ENCODE measurements around the gene NACC1.

Gene NACC1

DNA sequence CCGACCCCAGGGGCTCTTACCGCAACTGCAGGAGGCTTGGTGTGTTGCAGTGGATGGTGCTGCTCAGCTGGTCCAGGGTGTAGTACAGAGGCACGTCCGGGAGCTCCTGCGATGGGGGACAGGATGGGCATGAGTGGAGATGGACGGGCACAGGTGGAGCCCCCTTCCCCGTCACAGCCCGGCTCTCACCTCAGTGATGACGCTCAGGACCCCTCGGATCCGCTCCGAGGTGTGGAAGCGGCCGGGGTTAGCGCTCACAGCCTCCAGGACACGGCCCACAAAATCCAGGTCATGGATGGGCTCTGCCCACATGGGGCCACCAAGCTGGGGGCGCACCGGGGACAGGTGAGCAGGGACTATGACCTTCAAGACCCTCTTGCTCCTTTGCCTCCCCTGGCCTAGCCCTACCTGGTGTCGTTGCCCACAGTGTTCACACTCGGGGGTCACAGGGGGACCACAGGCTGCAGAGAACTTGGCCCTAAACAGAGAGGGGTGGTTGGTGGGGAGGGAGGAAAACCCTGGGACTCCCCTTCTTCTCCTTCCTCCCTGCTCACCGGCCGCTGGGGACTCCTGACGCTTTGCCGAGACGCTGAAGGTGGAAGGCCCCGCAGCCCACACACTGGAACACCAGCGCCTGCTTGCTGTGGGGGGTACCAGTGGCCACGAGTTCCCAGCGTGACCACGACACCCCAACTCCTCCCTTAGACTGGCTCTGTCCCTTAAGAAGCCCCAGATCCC, 8.5 kb upstream of the NACC1 start:
- TF ChIP-seq, protein P1, sequence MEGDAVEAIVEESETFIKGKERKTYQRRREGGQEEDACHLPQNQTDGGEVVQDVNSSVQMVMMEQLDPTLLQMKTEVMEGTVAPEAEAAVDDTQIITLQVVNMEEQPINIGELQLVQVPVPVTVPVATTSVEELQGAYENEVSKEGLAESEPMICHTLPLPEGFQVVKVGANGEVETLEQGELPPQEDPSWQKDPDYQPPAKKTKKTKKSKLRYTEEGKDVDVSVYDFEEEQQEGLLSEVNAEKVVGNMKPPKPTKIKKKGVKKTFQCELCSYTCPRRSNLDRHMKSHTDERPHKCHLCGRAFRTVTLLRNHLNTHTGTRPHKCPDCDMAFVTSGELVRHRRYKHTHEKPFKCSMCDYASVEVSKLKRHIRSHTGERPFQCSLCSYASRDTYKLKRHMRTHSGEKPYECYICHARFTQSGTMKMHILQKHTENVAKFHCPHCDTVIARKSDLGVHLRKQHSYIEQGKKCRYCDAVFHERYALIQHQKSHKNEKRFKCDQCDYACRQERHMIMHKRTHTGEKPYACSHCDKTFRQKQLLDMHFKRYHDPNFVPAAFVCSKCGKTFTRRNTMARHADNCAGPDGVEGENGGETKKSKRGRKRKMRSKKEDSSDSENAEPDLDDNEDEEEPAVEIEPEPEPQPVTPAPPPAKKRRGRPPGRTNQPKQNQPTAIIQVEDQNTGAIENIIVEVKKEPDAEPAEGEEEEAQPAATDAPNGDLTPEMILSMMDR (IDR thresholded peaks at IDR 0.05; ENCODE audit: insufficient read depth, missing control alignments) = no peak
- DNase-seq (ENCODE audit: insufficient read length, low spot score) = no peak
- no peak for FAIRE-seq

DNA sequence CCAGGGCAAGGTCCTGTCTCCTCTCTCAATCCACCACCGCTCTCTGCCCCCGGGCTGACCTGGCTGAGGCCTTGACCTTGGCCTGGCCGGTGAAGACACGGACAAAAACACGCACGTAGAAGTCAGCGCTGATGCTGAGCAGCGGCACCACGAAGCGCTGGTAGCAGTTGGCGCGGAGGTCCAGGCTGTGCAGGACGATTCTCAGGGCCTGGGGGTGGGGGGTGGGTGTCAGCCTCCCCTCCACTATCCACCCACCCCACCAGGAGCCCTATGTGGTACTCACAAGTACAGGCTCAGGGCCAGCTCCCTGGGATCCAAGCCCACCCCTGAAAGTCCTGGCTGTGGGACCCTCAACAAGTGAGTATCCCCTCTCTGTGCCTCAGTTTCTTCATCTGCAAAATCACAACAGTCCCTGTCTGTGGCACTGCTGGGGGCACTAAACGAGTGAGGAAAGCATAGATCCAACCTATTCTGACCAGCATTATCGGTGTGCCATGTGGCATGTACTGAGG, 7.9 kb upstream of the NACC1 start:
- DNase-seq (ENCODE audit: insufficient read length, low spot score) = no peak

DNA sequence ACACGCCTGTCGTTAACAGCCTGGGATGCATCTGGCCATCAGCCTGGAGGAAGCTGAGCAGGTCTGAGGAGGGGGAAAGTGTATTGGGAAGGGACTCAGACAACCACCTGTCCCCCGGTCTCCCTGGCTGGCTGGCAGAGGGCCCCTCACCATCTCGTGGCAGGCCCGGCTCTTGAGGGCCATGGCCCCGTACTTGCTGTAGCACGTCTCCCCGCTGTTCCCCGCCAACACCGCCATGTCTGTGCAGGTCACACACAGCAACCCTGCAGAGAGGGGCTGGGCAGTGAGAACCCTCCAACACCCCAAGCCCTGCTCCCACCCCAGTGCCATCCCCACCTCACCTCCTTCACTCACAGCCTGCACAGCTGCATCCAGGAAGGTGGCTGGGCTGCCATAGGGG, 5.5 kb upstream of the NACC1 start:
- FAIRE-seq = no peak
- TF ChIP-seq, protein P1 (IDR thresholded peaks at IDR 0.05; ENCODE audit: insufficient read depth, missing control alignments) = no peak
- DNase-seq (ENCODE audit: insufficient read length, low spot score) = no peak

More for the DNA sequence above, 7.9 kb upstream of the NACC1 start:
- FAIRE-seq = no peak
- TF ChIP-seq, protein P1 (IDR thresholded peaks at IDR 0.05; ENCODE audit: insufficient read depth, missing control alignments) = no peak

DNA sequence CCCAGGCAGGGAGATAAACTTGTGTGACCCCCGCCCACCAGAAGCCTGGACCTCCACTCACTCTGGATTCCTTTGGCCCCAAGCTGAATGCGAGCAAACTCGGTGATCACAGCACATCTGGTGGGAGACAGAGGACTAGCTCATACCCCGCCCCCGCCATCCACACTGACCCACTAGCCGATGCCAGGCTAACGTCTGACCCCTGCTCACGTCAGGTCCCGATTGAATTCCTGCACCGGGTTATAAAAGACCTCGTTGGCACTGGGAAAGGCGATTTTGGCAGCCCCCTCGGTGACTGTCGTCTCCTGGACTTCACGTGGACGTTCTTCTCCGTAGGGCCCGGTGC, 2.2 kb upstream of the NACC1 start:
- TF ChIP-seq, protein P1 (IDR thresholded peaks at IDR 0.05; ENCODE audit: insufficient read depth, missing control alignments) = no peak
- DNase-seq (ENCODE audit: insufficient read length, low spot score) (no peak), FAIRE-seq (no peak)

DNA sequence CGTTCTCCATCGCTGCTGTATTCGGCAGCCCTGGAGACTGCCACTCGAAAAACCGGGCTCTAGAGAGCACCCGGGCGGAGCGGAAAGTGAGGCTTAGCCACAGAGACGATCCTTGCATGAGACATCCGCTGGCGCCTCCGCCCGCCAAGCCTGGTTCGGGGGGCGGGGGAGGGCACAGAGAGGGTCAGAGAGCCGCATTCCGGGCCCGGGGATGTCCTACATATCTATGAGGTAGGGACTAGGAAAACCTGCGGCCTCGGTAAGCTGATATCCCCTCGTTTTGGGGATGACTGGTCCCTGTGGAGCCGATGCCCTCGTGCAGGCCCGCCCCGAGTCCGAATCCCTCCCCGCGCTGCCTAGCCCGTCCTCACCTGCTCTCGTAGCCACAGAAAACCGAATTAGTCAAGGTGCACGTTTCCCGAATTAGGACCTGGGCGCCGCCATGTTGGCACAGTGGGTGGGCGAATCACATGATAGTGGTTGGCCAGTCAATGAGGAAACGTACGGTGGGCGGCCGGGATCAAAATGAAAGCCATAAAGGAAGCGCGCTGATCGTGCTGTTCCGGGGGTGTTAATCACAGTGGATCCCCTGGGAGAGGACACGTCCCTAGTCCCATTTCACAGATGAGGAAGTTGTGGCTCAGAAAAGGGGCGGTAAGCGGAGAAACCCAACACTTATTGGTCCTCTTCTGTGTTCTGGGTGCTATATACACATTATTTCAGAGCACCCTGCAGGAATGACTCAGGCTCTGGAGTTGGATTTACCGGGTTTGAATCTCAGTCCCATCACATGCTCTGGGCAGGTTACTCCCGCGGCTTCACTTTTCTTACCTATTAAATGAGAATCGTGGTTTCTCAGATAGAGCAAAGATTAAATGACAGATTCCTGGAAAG, 1.5 kb upstream of the NACC1 start, which contains the start of gene TRMT1:
Gene TRMT1 (minus strand): TSS at position 459 of the 894 bp plus-strand sequence. CDS start 341 bp downstream, at position 118.
- TF ChIP-seq, protein P1 (IDR thresholded peaks at IDR 0.05; ENCODE audit: insufficient read depth, missing control alignments) = no peak
- no peak for FAIRE-seq
- peak; percentile 98 for DNase-seq (ENCODE audit: insufficient read length, low spot score)

DNA sequence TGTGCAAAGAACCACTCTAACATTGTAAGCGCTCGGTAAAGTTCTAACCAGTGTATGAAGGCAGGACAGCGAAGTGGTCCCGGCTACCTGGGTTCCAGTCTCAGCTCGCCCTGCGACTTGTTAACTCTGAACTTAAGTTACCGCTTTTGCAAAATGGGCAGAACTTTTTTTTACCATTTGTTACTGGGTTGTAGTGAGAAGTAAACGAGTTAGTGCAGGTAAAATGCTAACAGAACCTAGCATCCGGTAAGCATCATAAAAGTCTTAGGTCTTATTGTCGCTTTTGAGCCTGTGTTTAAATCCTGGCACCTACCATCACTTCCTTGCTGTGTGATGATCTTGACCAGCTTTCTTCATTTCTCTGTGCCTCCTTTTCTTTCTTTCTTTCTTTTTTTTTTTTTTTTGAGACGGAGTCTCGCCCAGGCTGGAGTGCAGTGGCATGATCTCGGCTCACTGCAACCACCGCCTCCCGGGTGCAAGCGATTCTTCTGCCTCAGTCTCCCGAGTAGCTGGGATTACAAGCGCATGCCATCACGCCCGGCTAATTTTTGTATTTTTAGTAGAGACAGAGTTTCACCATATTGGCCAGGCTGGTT, 790 bp upstream of the NACC1 start:
- no peak for DNase-seq (ENCODE audit: insufficient read length, low spot score)
- no peak for FAIRE-seq
- TF ChIP-seq, protein P1 (IDR thresholded peaks at IDR 0.05; ENCODE audit: insufficient read depth, missing control alignments) = no peak

All from D721Med (cell line).